Neuronal stem cell (in vitro differentiated cells): ENCODE measurements around the gene RBM12.
A peak's percentile ranks its signal among the peaks of the same experiment; 100 is the strongest.

Source experiments
- DNase-seq: peaks from one replicate; pipeline ENCODE4 v3.0.0-alpha.2; 2013; ENCODE audit warnings: low spot score
- H2AFZ ChIP-seq: one replicate; pipeline ENCODE4 v1.6.1; 2013; ENCODE audit warnings: mild to moderate bottlenecking, low read length, inconsistent platforms
- H2AK5ac ChIP-seq: 2 replicates; pipeline ENCODE4 v1.6.1; 2013; ENCODE audit warnings: low read depth, mild to moderate bottlenecking, inconsistent platforms, low read length, moderate library complexity, mixed read lengths
- H2BK120ac ChIP-seq: 2 replicates; pipeline ENCODE4 v1.6.1; 2013; ENCODE audit warnings: low read depth, mild to moderate bottlenecking, inconsistent platforms, low read length, moderate library complexity, mixed read lengths
- H2BK12ac ChIP-seq: one replicate; pipeline ENCODE4 v1.6.1; 2013; ENCODE audit warnings: low read length, inconsistent platforms
- H2BK15ac ChIP-seq: 2 replicates; pipeline ENCODE4 v1.6.1; 2013; ENCODE audit warnings: mild to moderate bottlenecking, low read length, inconsistent platforms, mixed read lengths
- H2BK5ac ChIP-seq: one replicate; pipeline ENCODE4 v1.6.1; 2013; ENCODE audit warnings: inconsistent platforms, mild to moderate bottlenecking, low read length, moderate library complexity
- H3K14ac ChIP-seq: one replicate; pipeline ENCODE4 v1.6.1; 2013; ENCODE audit warnings: low read length, inconsistent platforms
- H3K18ac ChIP-seq: 2 replicates; pipeline ENCODE4 v1.6.1; 2013; ENCODE audit warnings: low read length, inconsistent platforms
- H3K23ac ChIP-seq: 2 replicates; pipeline ENCODE4 v1.6.1; 2013; ENCODE audit warnings: low read depth, mild to moderate bottlenecking, mixed read lengths, low read length, inconsistent platforms; ENCODE audit not compliant: poor library complexity
- H3K27ac ChIP-seq: replicated peaks from 3 replicates; pipeline ENCODE4 v1.5.1; 2013; ENCODE audit warnings: low read length, inconsistent platforms
- H3K27me3 ChIP-seq, 3 experiments: 2 replicates each; pipeline ENCODE4 v1.6.1; 2013; ENCODE audit warnings: low read length in 3 of 3, mild to moderate bottlenecking in 2 of 3, inconsistent platforms in 1 of 3, low read depth in 1 of 3, mixed read lengths in 1 of 3, moderate library complexity in 1 of 3; ENCODE audit not compliant: control insufficient read depth in 3 of 3, insufficient read depth in 3 of 3
- H3K36me3 ChIP-seq, 2 donors: replicated peaks in 1 of 2; 2 replicates each; pipeline ENCODE4 v1.6.1; 2013; ENCODE audit warnings: low read length in 2 of 2; ENCODE audit not compliant: control insufficient read depth in 2 of 2, insufficient read depth in 2 of 2
- H3K4ac ChIP-seq: 2 replicates; pipeline ENCODE4 v1.6.1; 2013; ENCODE audit warnings: inconsistent platforms, mild to moderate bottlenecking, low read length, moderate library complexity
- H3K4me1 ChIP-seq, 2 donors: 1 replicate in 1 of 2; 2 replicates in 1 of 2; pipeline ENCODE4 v1.6.1; 2013; ENCODE audit warnings: low read length in 2 of 2, low read depth in 1 of 2; ENCODE audit not compliant: control insufficient read depth in 2 of 2, insufficient read depth in 1 of 2
- H3K4me2 ChIP-seq: one replicate; pipeline ENCODE4 v1.6.1; 2013; ENCODE audit warnings: mild to moderate bottlenecking, low read length, inconsistent platforms; ENCODE audit not compliant: insufficient read depth, poor library complexity, severe bottlenecking
- H3K4me3 ChIP-seq, 2 donors: 2 replicates each; pipeline ENCODE4 v1.5.1; 2013; ENCODE audit warnings: low read length in 2 of 2, mild to moderate bottlenecking in 2 of 2, inconsistent platforms in 1 of 2, moderate library complexity in 1 of 2
- H3K79me1 ChIP-seq: one replicate; pipeline ENCODE4 v1.6.1; 2013; ENCODE audit warnings: low read depth, mild to moderate bottlenecking, inconsistent platforms, low read length, moderate library complexity
- H3K9ac ChIP-seq: one replicate; pipeline ENCODE4 v1.6.1; 2013; ENCODE audit warnings: mild to moderate bottlenecking, low read depth, low read length, inconsistent platforms; ENCODE audit not compliant: poor library complexity
- H3K9me3 ChIP-seq, 2 donors: replicated peaks in 1 of 2; 2 replicates each; pipeline versions ENCODE3 to v1.6.1; 2013; ENCODE audit warnings: low read length in 2 of 2, mild to moderate bottlenecking in 2 of 2, inconsistent platforms in 1 of 2, low read depth in 1 of 2, mixed read lengths in 1 of 2, moderate library complexity in 1 of 2; ENCODE audit not compliant: control insufficient read depth in 2 of 2, insufficient read depth in 1 of 2
- H4K8ac ChIP-seq: one replicate; pipeline ENCODE4 v1.6.1; 2013; ENCODE audit warnings: low read depth, mild to moderate bottlenecking, inconsistent platforms, low read length, moderate library complexity
- H4K91ac ChIP-seq: one replicate; pipeline ENCODE4 v1.6.1; 2013; ENCODE audit warnings: low read length, low read depth, mild to moderate bottlenecking, inconsistent platforms; ENCODE audit not compliant: poor library complexity
- WGBS, 2 donors: extraction: QIAGEN DNeasy Blood & Tissue Kit; methylation state at CpG; one replicate each; pipeline ENCODE4 v1.1.7; 2013; ENCODE audit warnings: missing lambda C conversion rate in 2 of 2, mixed read lengths in 1 of 2; ENCODE audit not compliant: insufficient read length in 2 of 2, insufficient replicate concordance in 1 of 2; ENCODE audit errors: extremely low coverage in 2 of 2; 5-methylcytosine and 5-hydroxymethylcytosine counted together

The RBM12 gene

GRCh38 chr20:35602851-35603495 lies 61.7 kb downstream of the RBM12 start:
- Histone ChIP-seq H3K14ac (peak overlapping the region; percentile 56), H3K4ac (no peak overlapping the region), H3K4me1 (peaks cover 6 to 7% of the 10 kb centered on the region in 2 donors), H3K18ac (peak overlapping the region; percentile 71), H3K23ac (no peak overlapping the region), H3K9ac (no peak overlapping the region), H2AK5ac (peak overlapping the region; percentile 56), H4K91ac (no peak overlapping the region), H2BK120ac (no peak overlapping the region), H3K4me3 (no peak overlapping the region), H3K36me3 (no peaks in the 10 kb centered on the region), H2BK12ac (no peak overlapping the region), H3K79me1 (peaks cover 2% of the 10 kb centered on the region), H2BK15ac (peak overlapping the region; percentile 37), H3K27ac (no peak overlapping the region), H4K8ac (no peak overlapping the region), H2BK5ac (peak overlapping the region; percentile 66), H3K4me2 (peak overlapping the region; percentile 18), H3K27me3 (peaks cover 8 to 80% (median 36%) of the 10 kb centered on the region in 3 experiments), H3K9me3 (peaks cover 0 to 3% of the 10 kb centered on the region in 2 donors), H2AFZ (no peak overlapping the region)
- no CpG with 5 or more reads among the region's 15 CpGs for WGBS, 2 donors
- no peak for DNase-seq

- Histone ChIP-seq H2AK5ac (peak overlapping the region; percentile 86), H2BK5ac (peak overlapping the region; percentile 53), H3K23ac (peak overlapping the region; percentile 91), H2AFZ (peak overlapping the region; percentile 94), H3K4me3 (peak overlapping the region; percentile 34 to 78), H2BK120ac (peak overlapping the region; percentile 87), H4K8ac (no peak overlapping the region), H2BK12ac (no peak overlapping the region), H3K9me3 (peaks cover 0 to 5% of the 10 kb centered on the region in 2 donors), H3K9ac (peak overlapping the region; percentile 63), H3K36me3 (no peaks in the 10 kb centered on the region), H3K4ac (no peak overlapping the region), H3K79me1 (peaks cover 2% of the 10 kb centered on the region), H3K27me3 (peaks cover 8 to 81% (median 36%) of the 10 kb centered on the region in 3 experiments), H3K4me1 (peaks cover 6 to 10% of the 10 kb centered on the region in 2 donors), H3K4me2 (peak overlapping the region; percentile 100), H3K27ac (no peak overlapping the region), H3K14ac (peak overlapping the region; percentile 89), H4K91ac (no peak overlapping the region), H3K18ac (peak overlapping the region; percentile 99), H2BK15ac (no peak overlapping the region)
- no CpG with 5 or more reads among the region's 30 CpGs for WGBS, 2 donors
- DNase-seq, result no peak
Observed at GRCh38 chr20:35601990-35602389, 62.7 kb downstream of the RBM12 start.

- peaks cover 8 to 87% (median 36%) of the 10 kb centered on the region in 3 experiments for H3K27me3 ChIP-seq
- H2BK120ac ChIP-seq, result no peak overlapping the region
- no peak overlapping the region for H4K91ac ChIP-seq
- H2BK5ac ChIP-seq, result peak overlapping the region; percentile 60
- no CpG with 5 or more reads among the region's 103 CpGs for WGBS, 2 donors
- peak overlapping the region; percentile 84 for H2BK12ac ChIP-seq
- H3K79me1 ChIP-seq, result peaks cover 2% of the 10 kb centered on the region
- H3K23ac ChIP-seq, result peak overlapping the region; percentile 91
- no peaks in the 10 kb centered on the region for H3K36me3 ChIP-seq
- H2AK5ac ChIP-seq, result peak overlapping the region; percentile 86
- peak overlapping the region; percentile 80 for H3K9ac ChIP-seq
- DNase-seq, result peak; percentile 62
- peak overlapping the region; percentile 89 for H3K14ac ChIP-seq
- peaks cover 0 to 5% of the 10 kb centered on the region in 2 donors for H3K9me3 ChIP-seq
- H2AFZ ChIP-seq, result peak overlapping the region; percentile 94
- peak overlapping the region; percentile 9 for H2BK15ac ChIP-seq
- H4K8ac ChIP-seq, result no peak overlapping the region
- H3K4me3 ChIP-seq, result peak overlapping the region; percentile 34 to 78
- peaks cover 6 to 10% of the 10 kb centered on the region in 2 donors for H3K4me1 ChIP-seq
- H3K4ac ChIP-seq, result no peak overlapping the region
- peak overlapping the region; percentile 99 for H3K18ac ChIP-seq
- no peak overlapping the region for H3K27ac ChIP-seq
- H3K4me2 ChIP-seq, result peak overlapping the region; percentile 100
Observed at GRCh38 chr20:35600993-35601973, 63.4 kb downstream of the RBM12 start.
